Measurements from ENCODE around the gene YBX1.

GRCh38 chr1:42748021-42748420 lies 65.8 kb downstream of the YBX1 start:
- TF ChIP-seq FOXP2 (optimal IDR thresholded peaks at IDR 0.05; ENCODE audit: borderline replicate concordance, extremely low read depth, extremely low read length, insufficient read depth) (no peak), POLR2AphosphoS5 (IDR thresholded peaks at IDR 0.05; ENCODE audit: low read depth, low read length) (no peak)
